ENCODE data around the gene BEGAIN. TPM values are rescaled to one million over a fixed set of nuclear protein-coding genes. Genes with fewer than 3 reads are reported as not detected.

BEGAIN gene
- total RNA-seq, 4 donors from 2014 or later, result 0.25 to 0.49 (median 0.26) TPM; not detected in 1

- Histone ChIP-seq H3K4me3 (no peak overlapping the region), H3K4me1 (peaks cover 0 to 4% of the 10 kb centered on the region in 2 donors), H3K9me3 (no peaks in the 10 kb centered on the region), H3K27me3 (peaks cover 0 to 3% (median 2%) of the 10 kb centered on the region in 3 donors), H3K36me3 (no peaks in the 10 kb centered on the region), H3K27ac (no peak overlapping the region)
- TF ChIP-seq, protein P1, sequence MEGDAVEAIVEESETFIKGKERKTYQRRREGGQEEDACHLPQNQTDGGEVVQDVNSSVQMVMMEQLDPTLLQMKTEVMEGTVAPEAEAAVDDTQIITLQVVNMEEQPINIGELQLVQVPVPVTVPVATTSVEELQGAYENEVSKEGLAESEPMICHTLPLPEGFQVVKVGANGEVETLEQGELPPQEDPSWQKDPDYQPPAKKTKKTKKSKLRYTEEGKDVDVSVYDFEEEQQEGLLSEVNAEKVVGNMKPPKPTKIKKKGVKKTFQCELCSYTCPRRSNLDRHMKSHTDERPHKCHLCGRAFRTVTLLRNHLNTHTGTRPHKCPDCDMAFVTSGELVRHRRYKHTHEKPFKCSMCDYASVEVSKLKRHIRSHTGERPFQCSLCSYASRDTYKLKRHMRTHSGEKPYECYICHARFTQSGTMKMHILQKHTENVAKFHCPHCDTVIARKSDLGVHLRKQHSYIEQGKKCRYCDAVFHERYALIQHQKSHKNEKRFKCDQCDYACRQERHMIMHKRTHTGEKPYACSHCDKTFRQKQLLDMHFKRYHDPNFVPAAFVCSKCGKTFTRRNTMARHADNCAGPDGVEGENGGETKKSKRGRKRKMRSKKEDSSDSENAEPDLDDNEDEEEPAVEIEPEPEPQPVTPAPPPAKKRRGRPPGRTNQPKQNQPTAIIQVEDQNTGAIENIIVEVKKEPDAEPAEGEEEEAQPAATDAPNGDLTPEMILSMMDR (IDR thresholded peaks at IDR 0.05 in 4 of 5, conservative IDR thresholded peaks at IDR 0.05 in 1 of 5), result no peak
- no peak for TF ChIP-seq POLR2A (IDR thresholded peaks at IDR 0.05)
- DNase-seq, result no peak
- in situ Hi-C loops (cut with MboI; ENCODE audit: low sequenced_read_pairs in 4 of 4), result no loop called here
- no peak for ATAC-seq
- intact Hi-C loops (cut with DNase I; ENCODE audit: low total_unique reads), result no loop called here
Observed at GRCh38 chr14:100612986-100613385, 25.8 kb upstream of the BEGAIN start.

- TF ChIP-seq POLR2A (IDR thresholded peaks at IDR 0.05), result no peak
- TF ChIP-seq, protein P1 (IDR thresholded peaks at IDR 0.05 in 4 of 5, conservative IDR thresholded peaks at IDR 0.05 in 1 of 5), result no peak
- DNase-seq (no peak), ATAC-seq (no peak)
- H3K9me3 ChIP-seq, result no peaks in the 10 kb centered on the region
- intact Hi-C loops (cut with DNase I; ENCODE audit: low total_unique reads), result no loop called here
- in situ Hi-C loops (cut with MboI; ENCODE audit: low sequenced_read_pairs in 4 of 4), result no loop called here
- no peaks in the 10 kb centered on the region for H3K4me1 ChIP-seq
- H3K27ac ChIP-seq, result no peak overlapping the region
- H3K36me3 ChIP-seq, result no peaks in the 10 kb centered on the region
- peaks cover 0 to 3% (median 0%) of the 10 kb centered on the region in 3 donors for H3K27me3 ChIP-seq
- no peak overlapping the region for H3K4me3 ChIP-seq
Observed at GRCh38 chr14:100611811-100612480, 24.7 kb upstream of the BEGAIN start.

- intact Hi-C loops (cut with DNase I; ENCODE audit: low total_unique reads), result no loop called here
- Histone ChIP-seq H3K9me3 (no peaks in the 10 kb centered on the region), H3K4me3 (no peak overlapping the region), H3K36me3 (no peaks in the 10 kb centered on the region), H3K27ac (no peak overlapping the region), H3K27me3 (peaks cover 0 to 4% (median 3%) of the 10 kb centered on the region in 3 donors), H3K4me1 (no peaks in the 10 kb centered on the region)
- DNase-seq (no peak), ATAC-seq (no peak)
- in situ Hi-C loops (cut with MboI; ENCODE audit: low sequenced_read_pairs in 4 of 4), result no loop called here
- TF ChIP-seq POLR2A (IDR thresholded peaks at IDR 0.05), result no peak
- TF ChIP-seq, protein P1 (IDR thresholded peaks at IDR 0.05 in 4 of 5, conservative IDR thresholded peaks at IDR 0.05 in 1 of 5), result no peak
Observed at GRCh38 chr14:100610511-100611217, 23.4 kb upstream of the BEGAIN start.

GRCh38 chr14:100609941-100610391, 22.7 kb upstream of the BEGAIN start:
- H3K27me3 ChIP-seq, result peaks cover 0 to 7% (median 6%) of the 10 kb centered on the region in 3 donors
- no peak overlapping the region for H3K27ac ChIP-seq
- intact Hi-C loops (cut with DNase I; ENCODE audit: low total_unique reads), result no loop called here
- DNase-seq (no peak), ATAC-seq (no peak)
- H3K4me3 ChIP-seq, result no peak overlapping the region
- no peaks in the 10 kb centered on the region for H3K4me1 ChIP-seq
- H3K9me3 ChIP-seq, result no peaks in the 10 kb centered on the region
- in situ Hi-C loops (cut with MboI; ENCODE audit: low sequenced_read_pairs in 4 of 4), result no loop called here
- H3K36me3 ChIP-seq, result no peaks in the 10 kb centered on the region
- TF ChIP-seq POLR2A (IDR thresholded peaks at IDR 0.05), result no peak
- TF ChIP-seq, protein P1 (IDR thresholded peaks at IDR 0.05 in 4 of 5, conservative IDR thresholded peaks at IDR 0.05 in 1 of 5), result no peak

Measured in gastrocnemius medialis (tissue), 4 donors.